Measurements from ENCODE around the gene LUM.
"Not testable (repeated sequence)": the region's sequence is repeated elsewhere in the genome, so short reads cannot be mapped to it uniquely, and the experiment has no call there.

Gene LUM

GRCh38 chr12:91109581-91110310, 1.5 kb downstream of the LUM start:
- no peak for DNase-seq

- no peak for DNase-seq
These were observed 2.1 kb downstream of the LUM start for GRCh38 chr12:91109148-91109564.

GRCh38 chr12:91108196-91108755, 3.0 kb downstream of the LUM start:
- DNase-seq = no peak

GRCh38 chr12:91106283-91106682, 5.0 kb downstream of the LUM start:
- DNase-seq = no peak

DNA sequence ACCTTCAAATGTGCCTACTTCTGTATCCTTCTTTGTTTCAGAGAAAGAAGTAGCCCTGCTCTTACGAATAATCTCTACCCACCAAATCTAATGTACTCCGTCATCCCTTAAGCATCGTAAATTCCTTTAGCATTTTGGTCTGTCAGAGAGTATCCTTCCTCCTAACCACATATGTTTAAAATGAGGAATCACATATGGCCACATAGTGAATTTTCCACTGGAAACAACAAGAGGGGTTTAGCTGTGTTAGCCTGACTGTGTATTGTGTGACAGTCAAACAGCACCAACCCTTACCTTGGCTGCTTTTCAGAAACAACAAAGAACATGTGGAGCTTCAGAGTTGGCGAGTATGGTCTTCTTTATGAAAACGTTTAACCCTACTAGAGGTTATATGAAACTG, 5.5 kb downstream of the LUM start:
- DNase-seq = no peak

DNA sequence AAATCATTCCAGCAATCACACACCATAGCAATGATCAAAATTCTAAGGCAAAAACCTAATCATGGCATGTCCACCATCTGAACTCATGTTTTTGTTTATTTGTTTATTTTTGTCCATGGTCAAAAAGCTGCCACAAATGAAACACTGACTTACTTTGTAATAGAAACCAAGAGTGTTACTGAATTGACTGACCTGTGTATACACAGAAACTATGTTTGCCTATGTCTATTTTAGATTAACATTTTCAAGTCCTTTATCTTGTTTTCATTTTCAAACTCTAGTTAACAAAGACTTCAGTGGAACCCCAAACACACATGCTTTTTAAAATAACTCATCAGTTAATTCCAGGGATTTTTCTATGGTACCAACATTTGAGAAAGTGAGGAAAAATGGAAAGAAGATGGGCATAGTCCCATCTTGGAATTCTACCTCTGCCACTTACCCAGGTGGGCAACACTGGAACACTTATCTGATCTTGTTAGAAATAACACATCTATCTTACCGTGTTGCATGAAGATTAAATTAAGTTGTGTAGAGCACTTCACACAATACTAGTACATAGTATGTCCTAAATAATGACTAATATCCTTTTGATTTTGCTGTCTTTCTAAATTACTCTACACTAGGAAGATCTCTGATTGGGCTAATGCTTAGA, 6.4 kb downstream of the LUM start:
- DNase-seq = no peak

DNA sequence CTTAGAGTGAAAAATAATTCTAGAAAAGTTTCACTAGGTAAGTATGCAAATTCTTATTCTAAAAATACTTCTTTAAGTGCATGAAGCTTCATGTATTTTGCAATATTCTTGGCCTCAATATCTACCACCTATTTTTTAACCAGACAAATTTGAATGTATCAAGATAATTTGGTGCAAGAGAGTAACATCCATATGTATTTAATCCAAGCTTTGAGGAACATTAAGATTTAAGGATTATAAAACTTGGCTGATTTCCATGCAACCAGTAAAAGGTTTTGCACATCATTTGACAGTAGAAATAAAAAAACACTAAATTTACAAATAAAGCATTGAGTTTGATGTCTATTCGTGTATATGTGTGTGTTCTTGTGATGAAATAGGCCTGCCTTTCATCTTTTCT, 7.7 kb downstream of the LUM start:
- DNase-seq = no peak

DNA sequence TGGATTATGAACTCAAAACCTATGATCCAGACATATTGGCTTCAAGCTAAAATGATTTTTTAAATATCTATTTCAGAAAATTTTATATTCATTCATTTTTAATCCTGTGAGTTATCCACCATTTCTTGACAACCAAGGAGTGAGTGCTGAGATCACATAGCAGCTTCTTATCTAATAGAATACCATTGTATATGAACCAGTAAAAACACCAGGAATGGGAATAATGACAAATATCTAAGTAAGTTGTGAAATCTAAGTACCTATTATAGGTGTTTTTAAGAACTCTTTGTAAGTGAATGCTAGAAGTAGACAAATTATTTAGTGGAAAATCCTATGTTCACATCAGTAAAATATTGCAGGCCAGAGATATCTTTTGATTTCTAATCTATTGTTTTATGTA, 8.2 kb downstream of the LUM start:
- no peak for DNase-seq

DNA sequence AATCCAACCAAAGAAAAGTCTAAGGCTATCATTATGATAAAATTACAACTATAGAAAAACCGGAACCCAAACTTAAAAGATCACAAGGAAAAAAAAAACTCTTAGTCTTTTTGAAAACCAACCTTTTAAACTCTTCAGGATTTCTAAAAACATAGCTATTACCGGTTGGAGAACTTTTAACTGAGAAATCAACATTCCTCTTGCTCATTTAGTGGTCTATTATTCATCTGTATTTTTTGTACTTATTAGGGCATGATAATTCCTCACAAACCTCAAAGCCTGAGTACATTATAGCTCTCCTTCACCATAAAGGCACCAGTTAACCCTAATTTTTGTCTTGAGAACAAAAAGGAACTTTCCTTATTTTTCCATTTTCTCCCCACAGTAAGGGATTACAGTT, 10.4 kb downstream of the LUM start:
- DNase-seq = no peak

DNA sequence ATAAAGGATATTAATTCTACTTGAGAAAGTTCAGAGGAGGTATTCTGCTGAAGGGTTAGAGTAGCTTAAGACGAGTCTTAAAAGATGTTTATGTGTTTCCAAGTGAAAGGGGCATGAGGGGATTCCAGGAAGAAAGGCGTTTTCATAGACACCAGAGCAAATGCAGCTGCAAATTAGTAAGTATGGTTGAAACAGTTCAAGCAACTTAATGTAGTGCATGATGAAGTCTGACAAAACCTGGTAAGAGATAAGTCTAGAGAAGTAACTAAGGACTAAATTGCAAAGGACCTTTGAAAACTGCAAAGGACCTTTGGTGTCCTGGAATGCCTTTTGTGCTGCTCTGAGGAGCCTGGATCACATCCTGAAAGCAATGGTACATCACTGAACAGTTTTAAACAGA, 11.5 kb downstream of the LUM start:
- no peak for DNase-seq

- no peak for DNase-seq
These were observed 12.0 kb downstream of the LUM start for GRCh38 chr12:91099341-91099740.

DNA sequence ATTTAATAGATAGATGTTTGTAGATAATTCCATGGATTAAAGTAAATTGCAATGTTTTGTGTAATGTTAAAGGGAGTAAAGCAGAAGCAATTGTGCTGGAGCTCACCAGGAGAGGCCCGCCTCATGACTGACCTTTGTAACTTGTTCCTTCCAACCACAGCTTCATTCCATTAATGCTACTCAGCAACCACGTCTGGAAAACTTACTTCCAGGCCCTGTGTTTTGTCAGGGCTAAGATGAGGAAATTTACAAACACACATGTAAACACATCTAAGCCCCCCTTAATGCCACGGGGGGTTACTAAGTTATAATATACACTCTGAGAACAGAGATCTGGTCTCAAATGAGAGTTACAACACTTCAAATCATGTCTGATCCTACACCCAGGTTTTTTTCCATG, 12.4 kb downstream of the LUM start:
- DNase-seq = peak; percentile 44

DNA sequence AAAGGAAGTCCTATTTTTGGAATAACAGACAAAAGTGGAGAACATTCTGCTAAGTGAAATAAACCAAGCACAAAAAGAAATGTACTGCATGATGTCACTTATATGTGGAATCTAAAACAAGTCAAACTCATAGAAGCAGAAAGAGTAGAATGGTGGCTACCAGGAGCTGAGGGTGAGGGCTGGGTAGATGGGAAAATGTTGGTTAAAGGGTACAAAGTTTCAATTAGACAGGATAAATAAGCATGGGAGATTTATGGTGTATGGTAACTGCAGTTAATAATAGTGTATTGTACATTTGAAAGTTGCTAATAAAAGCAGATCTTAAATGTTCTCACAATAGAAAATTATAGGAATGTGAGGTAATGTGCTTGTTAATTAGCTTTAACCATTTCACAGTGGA, 12.8 kb downstream of the LUM start:
- DNase-seq = no peak

DNA sequence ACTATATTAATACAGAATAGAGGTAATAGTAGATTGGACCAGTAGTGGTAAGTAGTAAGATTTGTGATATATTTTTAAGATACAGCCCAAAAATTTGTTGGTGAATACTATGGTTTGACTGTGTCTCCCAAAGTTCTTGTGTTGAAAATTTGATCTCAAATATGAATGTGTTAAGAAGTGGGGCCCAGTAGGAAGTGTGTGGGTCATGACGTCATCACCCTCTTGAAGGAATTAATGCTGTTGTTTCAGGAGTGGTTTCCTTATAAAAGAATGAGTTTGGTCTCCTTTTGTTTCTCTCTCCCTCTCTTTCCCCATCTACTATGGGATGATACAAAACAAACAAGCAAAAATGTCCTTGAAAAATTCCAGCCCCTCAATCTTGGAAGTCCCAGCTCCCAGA, 16.3 kb downstream of the LUM start:
- no peak for DNase-seq

- no peak for DNase-seq
These were observed 17.1 kb downstream of the LUM start for GRCh38 chr12:91094032-91094662.

DNA sequence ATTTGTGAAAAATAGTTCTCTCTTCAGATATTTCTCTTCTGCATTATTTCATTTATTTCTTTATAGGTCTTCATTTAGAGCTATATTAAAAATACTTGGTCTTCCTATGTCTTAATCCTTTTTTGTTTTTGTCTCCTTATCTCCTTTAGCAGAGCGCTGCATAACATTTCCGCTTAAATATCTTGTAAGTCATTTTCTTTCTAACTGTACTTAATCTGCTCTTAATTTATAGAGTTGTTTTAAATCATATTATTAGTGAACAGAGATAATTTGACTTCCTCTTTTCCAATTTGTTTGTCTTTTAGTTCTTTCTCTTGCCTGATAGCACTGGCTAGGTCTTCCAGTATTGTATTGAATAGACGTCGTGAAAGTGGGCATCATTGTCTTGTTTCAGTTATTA, 18.0 kb downstream of the LUM start:
- no peak for DNase-seq

DNA sequence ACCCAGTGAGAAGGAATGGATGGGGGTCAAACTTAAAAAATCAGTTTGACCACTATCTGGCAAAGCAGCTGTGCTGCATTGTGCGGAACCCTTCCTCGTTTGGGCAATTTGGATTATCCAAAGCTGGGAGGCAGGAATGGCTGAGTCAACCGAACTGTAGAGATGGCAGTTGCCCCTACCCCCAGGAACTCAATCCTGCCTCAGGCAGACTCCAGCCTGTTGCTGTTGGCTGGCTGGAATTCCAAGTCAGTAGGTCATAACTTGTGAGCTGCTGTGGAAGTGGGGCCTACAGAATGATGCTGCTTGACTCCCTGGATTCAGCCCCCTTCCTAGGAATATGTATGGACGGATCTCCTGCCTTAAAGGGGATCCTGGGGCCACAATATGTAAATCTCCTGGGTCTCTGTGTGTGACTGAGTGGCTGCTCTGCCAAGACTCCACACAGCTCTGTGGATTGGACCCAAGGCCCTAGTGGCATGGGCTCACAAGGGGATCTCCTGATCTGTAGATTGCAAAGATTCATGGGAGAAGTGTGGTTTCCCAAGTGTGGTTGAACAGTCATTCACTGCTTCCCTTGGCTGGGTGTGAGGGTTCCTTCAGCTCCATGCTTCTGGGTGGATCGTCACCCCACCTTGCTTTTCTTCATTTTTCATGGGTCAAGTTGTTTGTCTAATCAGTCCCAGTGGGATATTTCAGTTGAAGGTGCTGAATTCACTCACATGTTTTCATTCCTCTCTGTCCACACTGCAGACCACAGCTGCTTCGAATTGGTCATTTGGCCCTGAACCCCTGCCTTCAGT, 19.2 kb downstream of the LUM start:
- no peak for DNase-seq

- not testable (repeated sequence) for DNase-seq
These were observed 21.3 kb downstream of the LUM start for GRCh38 chr12:91089953-91090352.

GRCh38 chr12:91080041-91080440, 31.3 kb downstream of the LUM start:
- no peak for DNase-seq

DNA sequence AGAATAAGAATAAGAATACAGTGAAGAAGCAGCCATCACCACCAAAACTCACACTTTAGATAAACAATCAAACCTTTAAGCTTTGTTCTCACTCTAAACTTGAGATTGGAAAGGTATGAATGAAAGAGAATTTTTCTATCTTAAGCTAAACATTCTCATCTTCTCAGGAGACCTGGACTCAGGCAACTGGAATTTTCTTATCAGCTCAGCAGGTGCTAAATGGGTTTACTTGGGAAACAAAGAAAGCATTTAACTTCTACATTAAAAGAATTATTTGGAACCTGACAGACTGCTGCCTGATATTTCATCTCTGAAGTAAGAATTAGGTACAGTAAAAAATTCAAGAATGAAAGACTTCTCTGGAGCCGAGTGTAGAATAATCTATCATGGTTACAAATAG, 32.8 kb downstream of the LUM start:
- no peak for DNase-seq

- DNase-seq = no peak
These were observed 33.9 kb downstream of the LUM start for GRCh38 chr12:91077228-91077954.

GRCh38 chr12:91074851-91075250, 36.4 kb downstream of the LUM start:
- no peak for DNase-seq

Data from amniotic stem cell (primary cell).